HG02623 (cell line): ENCODE data around the gene PPP1R36.
"Not testable (repeated sequence)": the region's sequence is repeated elsewhere in the genome, so short reads cannot be mapped to it uniquely, and the experiment has no call there.

Experiments
- ATAC-seq: cut with Tn5 transposase; IDR thresholded peaks from one replicate; pipeline ENCODE4 v1.9.1; 2021; ENCODE audit warnings: moderate library complexity; ENCODE audit not compliant: unreplicated experiment

PPP1R36 gene

GRCh38 chr14:64549791-64550620 lies at the start of gene PPP1R36:
Gene PPP1R36, plus strand, starts transcription at chr14:64549961. Its CDS starts 37 bp downstream, at chr14:64549998.
- no peak for ATAC-seq

DNA sequence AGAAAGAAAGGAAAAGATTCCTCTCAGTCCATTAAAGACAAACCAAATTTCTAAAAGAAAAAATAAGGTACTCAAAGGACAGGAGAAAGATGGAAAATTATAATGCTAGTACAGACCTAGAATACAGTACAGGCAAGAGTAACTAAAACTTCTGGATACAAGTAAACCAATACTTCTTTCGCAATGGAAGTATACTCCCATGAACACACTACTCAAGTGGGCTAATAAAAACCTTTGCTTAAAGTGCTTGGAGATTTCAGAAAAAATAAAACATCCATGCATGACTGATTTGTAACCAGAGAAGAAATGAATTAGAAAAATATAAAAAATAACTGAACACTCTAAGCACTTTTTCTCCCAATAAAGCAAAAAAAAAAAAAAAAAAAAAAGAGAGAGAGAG lies 49.7 kb upstream of the PPP1R36 start:
- no peak for ATAC-seq

GRCh38 chr14:64501411-64502171 lies 48.2 kb upstream of the PPP1R36 start:
- no peak for ATAC-seq

GRCh38 chr14:64502456-64502855 lies 47.3 kb upstream of the PPP1R36 start:
- no peak for ATAC-seq

GRCh38 chr14:64502887-64503433 lies 46.8 kb upstream of the PPP1R36 start:
- ATAC-seq = no peak

- peak; percentile 56 for ATAC-seq
Measured at GRCh38 chr14:64503434-64504309, 46.1 kb upstream of the PPP1R36 start, which contains the start of gene ZBTB25. Gene ZBTB25, minus strand, starts transcription at chr14:64503838. Its CDS starts 13,305 bp downstream, at chr14:64490533.

GRCh38 chr14:64504310-64504896 lies 45.4 kb upstream of the PPP1R36 start, which contains the start of gene ZBTB1:
Gene ZBTB1, plus strand, starts transcription at chr14:64504770. Its CDS starts 16,735 bp downstream, at chr14:64521505.
- peak; percentile 11 for ATAC-seq

GRCh38 chr14:64504897-64505794 lies 44.6 kb upstream of the PPP1R36 start:
- peak; percentile 26 for ATAC-seq

- ATAC-seq = no peak
Measured at GRCh38 chr14:64506721-64507120, 43.0 kb upstream of the PPP1R36 start.

DNA sequence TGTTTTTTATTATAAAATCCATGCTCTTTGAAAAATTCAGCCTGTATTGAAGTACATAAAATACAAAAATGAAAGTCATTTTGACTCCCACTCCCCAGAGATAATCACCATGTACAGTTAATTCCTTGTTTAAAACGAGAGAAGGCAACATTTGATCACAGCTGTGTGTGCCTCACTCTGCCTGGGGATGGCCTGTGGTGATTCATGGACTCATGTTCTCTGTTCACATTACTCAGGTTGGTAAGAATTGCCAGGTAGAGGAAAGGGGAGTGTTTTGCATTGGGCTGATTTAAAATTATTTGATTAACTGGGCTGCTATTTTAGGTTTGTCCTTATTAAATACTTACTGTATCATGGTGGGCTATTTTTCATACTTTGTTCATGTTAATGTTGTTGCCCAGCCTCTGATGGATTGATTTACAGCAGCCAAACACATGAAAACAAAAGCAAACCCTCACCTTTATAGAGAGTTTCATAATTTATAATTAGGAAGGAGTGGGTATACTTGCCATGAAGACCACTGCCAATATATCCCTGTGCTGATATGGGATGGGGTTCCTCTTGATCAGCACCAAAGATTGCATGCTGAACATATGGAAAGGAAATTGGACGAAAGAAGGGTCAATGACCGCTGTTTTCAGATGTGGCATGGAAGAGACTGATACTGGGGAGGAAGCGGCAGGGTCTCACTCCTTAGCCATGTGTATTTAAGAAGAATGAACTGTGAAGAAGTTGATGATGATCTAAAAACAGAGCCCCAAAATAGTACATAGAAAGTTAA lies 42.2 kb upstream of the PPP1R36 start:
- no peak for ATAC-seq

DNA sequence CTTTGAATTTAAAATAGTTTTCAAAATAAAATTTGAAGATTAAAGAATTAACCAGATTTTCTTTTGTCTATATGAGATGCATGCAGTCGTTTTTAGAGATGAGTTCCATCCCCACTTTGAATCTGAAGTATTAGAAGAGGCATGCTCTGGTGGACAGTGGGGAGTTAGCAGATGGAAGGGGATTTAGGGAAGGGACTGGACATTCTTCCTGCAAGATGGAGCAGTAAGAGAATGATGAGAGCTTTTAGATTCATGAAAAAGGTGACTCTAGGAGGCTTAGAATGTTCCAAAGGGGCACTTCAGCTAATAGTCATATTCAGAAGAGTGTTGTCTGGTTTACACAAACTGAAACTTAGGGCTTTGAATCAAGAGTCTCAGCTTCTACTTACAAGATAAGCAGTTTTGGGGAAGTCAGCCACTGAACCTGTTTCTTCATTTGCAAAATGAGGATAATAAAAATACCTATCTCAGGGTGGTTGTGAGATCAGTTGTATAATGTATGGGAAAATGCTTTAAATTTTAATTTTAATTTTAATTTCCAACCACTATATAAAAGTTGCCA lies 41.5 kb upstream of the PPP1R36 start:
- no peak for ATAC-seq

DNA sequence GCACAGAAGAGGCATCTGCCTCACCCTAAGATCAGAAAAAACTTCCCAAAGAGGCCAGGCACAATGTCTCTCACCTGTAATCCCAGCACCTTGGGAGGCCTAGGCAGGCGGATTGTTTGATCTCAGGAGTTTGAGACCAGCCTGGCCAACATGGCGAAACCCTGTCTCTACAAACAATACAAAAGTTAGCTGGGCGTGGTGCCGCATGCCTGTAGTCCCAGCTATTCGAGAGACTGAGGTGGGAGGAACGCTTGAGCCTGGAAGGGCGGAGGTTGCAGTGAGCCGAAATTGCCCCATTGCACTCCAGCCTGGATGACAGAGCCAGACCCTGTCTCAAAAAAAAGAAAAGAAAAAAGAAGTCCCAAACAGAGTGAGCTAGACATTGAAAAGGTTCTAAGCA lies 40.7 kb upstream of the PPP1R36 start:
- no peak for ATAC-seq

DNA sequence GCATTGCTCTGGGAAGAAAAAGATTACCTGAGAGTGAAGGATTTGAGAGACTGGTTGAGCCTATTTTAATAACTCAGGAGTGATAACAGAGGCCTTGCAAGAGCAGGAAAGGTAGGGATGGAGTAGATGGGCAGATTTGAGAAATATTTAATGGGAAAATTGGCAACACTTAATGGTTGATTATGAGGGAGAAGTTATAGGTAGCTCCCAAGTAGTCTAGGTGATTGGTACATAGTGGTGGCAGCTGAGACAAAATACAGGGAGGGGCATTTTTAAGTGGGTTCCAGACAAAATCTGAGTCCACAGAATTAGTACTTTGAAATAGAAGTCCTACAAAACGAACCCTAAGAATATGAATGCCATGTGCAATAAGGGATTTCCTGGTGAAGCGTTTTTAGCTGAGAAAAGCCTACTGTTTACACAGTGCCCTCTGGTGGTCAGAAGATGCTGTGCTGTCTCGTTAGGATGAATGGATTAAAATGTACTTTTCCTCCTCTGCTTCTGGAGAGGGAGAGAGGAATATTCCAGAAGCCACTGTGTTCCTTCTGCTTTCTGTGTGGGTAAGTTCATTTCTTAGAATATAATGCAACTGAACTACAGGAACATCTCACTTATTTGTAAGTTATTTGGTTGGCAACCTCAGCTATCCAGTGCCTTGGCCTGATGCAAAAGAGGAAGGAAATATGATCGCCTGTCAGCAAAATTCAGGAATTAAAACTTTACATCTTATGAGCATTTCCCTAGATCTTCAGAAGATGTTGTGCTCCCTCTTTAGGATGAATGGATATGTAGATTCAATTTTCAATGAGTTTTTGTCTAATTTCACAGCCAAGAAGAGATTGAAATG lies 38.7 kb upstream of the PPP1R36 start:
- ATAC-seq = no peak

- no peak for ATAC-seq
Measured at GRCh38 chr14:64513271-64513670, 36.5 kb upstream of the PPP1R36 start.

GRCh38 chr14:64515053-64515452 lies 34.7 kb upstream of the PPP1R36 start:
- no peak for ATAC-seq

DNA sequence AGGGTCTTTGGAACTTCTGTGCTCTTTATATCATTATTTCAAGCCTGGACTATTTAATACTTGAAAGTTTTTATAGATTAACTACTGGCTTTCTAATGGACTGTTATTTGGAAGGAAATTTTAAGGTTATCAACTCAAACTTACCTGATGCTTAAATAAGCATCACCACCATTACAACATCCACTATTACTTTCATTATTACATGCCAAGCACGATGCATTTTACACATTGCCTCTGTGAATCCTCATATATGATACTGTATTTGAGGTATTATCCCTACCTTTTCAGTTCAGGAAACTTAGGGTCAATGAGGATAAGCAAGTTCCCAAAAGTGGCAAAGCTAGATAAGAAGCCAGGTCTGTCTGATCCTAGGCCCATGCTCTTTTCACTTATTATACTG lies 32.8 kb upstream of the PPP1R36 start:
- ATAC-seq = no peak

DNA sequence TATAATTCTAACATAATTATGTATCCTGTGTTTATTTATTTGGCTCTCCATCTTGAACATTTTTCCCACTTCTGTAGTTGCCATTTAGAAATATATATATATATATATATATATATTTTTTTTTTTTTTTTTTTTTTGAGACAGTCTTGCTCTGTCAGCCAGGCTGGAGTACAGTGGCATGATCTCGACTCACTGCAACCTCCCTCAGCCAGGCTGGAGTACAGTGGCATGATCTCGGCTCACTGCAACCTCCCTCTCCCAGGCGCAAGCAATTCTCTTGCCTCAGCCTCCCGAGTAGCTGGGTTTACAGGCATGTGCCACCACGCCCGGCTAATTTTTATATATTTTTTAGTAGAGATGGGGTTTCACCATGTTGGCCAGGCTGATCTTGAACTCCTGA lies 32.1 kb upstream of the PPP1R36 start:
- not testable (repeated sequence) for ATAC-seq
